Measurements from ENCODE around the gene ALPK1. TPM values are rescaled to one million over a fixed set of nuclear protein-coding genes. Genes with fewer than 3 reads are reported as not detected.

ALPK1 gene
- total RNA-seq, 1 donor from 2014 or later = 34.3 TPM

- Histone ChIP-seq H3K27me3 (no peaks in the 10 kb centered on the region), H3K4me3 (no peak overlapping the region), H3K9me3 (no peaks in the 10 kb centered on the region), H3K27ac (peak overlapping the region; percentile 6), H3K36me3 (no peaks in the 10 kb centered on the region), H3K4me1 (no peaks in the 10 kb centered on the region)
- no peak for TF ChIP-seq CTCF (IDR thresholded peaks at IDR 0.05)
- intact Hi-C loops (cut with DNase I) = no loop called here
- DNase-seq (no peak), ATAC-seq (peak; percentile 69)
These were observed 19.2 kb downstream of the ALPK1 start for GRCh38 chr4:112316360-112316759.

DNA sequence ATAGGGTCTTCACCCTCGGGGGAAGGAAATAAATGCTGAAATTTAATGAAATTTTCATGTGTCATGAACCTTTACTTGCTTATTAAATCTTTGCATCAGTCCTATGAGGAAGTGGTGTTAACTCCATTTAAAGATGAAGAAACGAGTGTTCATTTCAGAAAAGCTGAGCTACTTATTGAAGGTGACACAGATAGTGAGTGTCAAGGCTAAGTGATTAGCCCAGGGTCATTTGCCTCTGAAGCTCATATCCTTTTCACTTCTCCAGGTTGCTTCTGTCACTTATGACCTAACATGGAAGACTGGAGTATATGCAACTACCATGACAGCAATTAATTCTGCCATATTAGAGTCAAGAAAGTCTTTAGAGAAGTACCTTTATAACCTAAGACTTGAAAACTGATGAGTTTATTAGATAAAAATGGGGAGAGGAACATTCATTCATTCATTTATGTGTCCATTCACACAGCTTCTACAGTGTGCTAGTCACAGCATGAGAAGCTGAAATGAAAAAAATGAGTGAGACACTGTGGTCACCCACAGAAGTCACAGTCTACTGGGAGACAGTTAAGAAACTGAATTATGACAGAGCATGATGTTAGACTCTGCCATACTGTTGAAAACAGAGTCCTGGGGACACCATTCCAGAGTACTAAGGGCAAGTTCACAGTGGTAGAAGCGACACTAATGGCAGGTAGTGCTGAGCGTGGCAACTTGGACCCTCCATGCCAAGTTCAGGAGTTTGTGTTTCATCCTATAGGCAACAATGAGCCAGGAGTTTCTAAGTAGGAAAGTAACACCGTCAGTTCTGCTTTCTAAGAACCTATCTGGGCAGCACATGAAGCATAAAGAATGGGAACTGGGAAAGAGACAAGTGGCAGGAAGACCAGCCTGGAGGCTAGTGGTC, 21.3 kb downstream of the ALPK1 start:
- TF ChIP-seq CTCF (IDR thresholded peaks at IDR 0.05) = no peak
- DNase-seq = no peak
- H3K9me3 ChIP-seq = no peaks in the 10 kb centered on the region
- H3K4me3 ChIP-seq = no peak overlapping the region
- no peaks in the 10 kb centered on the region for H3K36me3 ChIP-seq
- peaks cover 9% of the 10 kb centered on the region for H3K4me1 ChIP-seq
- no peaks in the 10 kb centered on the region for H3K27me3 ChIP-seq
- H3K27ac ChIP-seq = no peak overlapping the region
- intact Hi-C loops (cut with DNase I) = no loop called here
- peak; percentile 21 for ATAC-seq

GRCh38 chr4:112321776-112322684, 24.9 kb downstream of the ALPK1 start:
- no peak for DNase-seq
- H3K4me3 ChIP-seq = no peak overlapping the region

DNA sequence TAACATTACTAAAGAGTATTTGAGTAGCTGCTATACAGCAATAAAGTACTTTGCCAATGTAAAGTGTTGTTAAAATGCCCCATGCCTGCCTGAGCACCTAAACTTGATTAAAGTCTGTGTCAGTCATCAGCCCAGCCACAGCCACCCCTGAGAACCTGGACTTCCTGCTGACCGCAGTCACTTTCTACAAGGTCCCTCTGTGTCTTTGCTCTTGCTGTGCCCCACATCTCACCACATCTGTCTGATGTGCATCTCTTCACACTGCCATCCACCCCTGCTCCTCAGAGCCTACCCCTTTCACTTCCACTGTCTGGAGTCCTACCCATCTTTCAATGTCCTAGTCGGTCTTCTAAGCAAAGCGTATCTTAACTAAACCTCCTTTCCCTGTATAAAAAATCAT, 25.7 kb downstream of the ALPK1 start:
- Histone ChIP-seq H3K4me1 (peaks cover 9% of the 10 kb centered on the region), H3K27ac (no peak overlapping the region), H3K9me3 (no peaks in the 10 kb centered on the region), H3K4me3 (no peak overlapping the region), H3K36me3 (peaks cover 17% of the 10 kb centered on the region), H3K27me3 (no peaks in the 10 kb centered on the region)
- DNase-seq (no peak), ATAC-seq (no peak)
- intact Hi-C loops (cut with DNase I) = loop anchor here (10.0 kb wide), 1 partner anchor 202 kb away; no protein-coding TSS in a partner anchor
- TF ChIP-seq CTCF (IDR thresholded peaks at IDR 0.05) = no peak

More at GRCh38 chr4:112321776-112322684, 24.9 kb downstream of the ALPK1 start:
- H3K9me3 ChIP-seq = no peaks in the 10 kb centered on the region
- TF ChIP-seq CTCF (IDR thresholded peaks at IDR 0.05) = peak; percentile 92
- no peak overlapping the region for H3K27ac ChIP-seq
- peak; percentile 88 for ATAC-seq
- H3K27me3 ChIP-seq = no peaks in the 10 kb centered on the region
- intact Hi-C loops (cut with DNase I) = loop anchor here (10.0 kb wide), 1 partner anchor 203 kb away; no protein-coding TSS in a partner anchor
- H3K36me3 ChIP-seq = peaks cover 17% of the 10 kb centered on the region
- peaks cover 9% of the 10 kb centered on the region for H3K4me1 ChIP-seq

GRCh38 chr4:112325530-112325929, 28.4 kb downstream of the ALPK1 start:
- H3K9me3 ChIP-seq = no peaks in the 10 kb centered on the region
- ATAC-seq (no peak), DNase-seq (no peak)
- H3K27me3 ChIP-seq = no peaks in the 10 kb centered on the region
- no peak for TF ChIP-seq CTCF (IDR thresholded peaks at IDR 0.05)
- intact Hi-C loops (cut with DNase I) = loop anchor here (10.0 kb wide), 1 partner anchor 199 kb away; no protein-coding TSS in a partner anchor
- H3K4me1 ChIP-seq = peaks cover 9% of the 10 kb centered on the region
- H3K4me3 ChIP-seq = no peak overlapping the region
- no peak overlapping the region for H3K27ac ChIP-seq
- peaks cover 17% of the 10 kb centered on the region for H3K36me3 ChIP-seq

Measured in upper lobe of right lung (tissue), 1 donor.